Measurements from ENCODE around the gene GABRQ. TPM values are rescaled to one million over a fixed set of nuclear protein-coding genes. Genes with fewer than 3 reads are reported as not detected.

GABRQ gene
- total RNA-seq, 3 donors from 2014 or later, result not detected

Other genes starting within 250 kb of the GABRQ start
- gene GABRA3, start 186.6 kb upstream of the GABRQ start, total RNA-seq, result not detected
- gene MAGEA3, start 60.9 kb downstream of the GABRQ start, total RNA-seq, result not detected
- gene CSAG2, start 71.4 kb downstream of the GABRQ start, total RNA-seq, result not detected
- not detected for gene MAGEA2B, start 76.7 kb downstream of the GABRQ start, total RNA-seq
- gene CSAG1, start 95.8 kb downstream of the GABRQ start, total RNA-seq, result not detected
- not detected for gene MAGEA12, start 95.9 kb downstream of the GABRQ start, total RNA-seq
- not detected for gene MAGEA2, start 115.9 kb downstream of the GABRQ start, total RNA-seq
- not detected for gene CSAG3, start 121.3 kb downstream of the GABRQ start, total RNA-seq
- gene MAGEA6, start 131.8 kb downstream of the GABRQ start, total RNA-seq, result not detected
- 10 to 100 TPM; 23.2 to 36.1 (median 26.9) TPM for gene CETN2, start 192.9 kb downstream of the GABRQ start, total RNA-seq
- 10 to 100 TPM; 13.1 to 20.8 (median 16.7) TPM for gene NSDHL, start 193.2 kb downstream of the GABRQ start, total RNA-seq

Measured in breast epithelium (tissue), 3 donors.